ENCODE results near the gene FBXO27. TPM values are rescaled to one million over a fixed set of nuclear protein-coding genes. Genes with fewer than 3 reads are reported as not detected.

FBXO27 gene
- total and polyA plus RNA-seq, 8 donors, result 3.3 to 11.9 (median 4.0) TPM

GRCh38 chr19:38974624-38975213, 57.6 kb downstream of the FBXO27 start:
- intact Hi-C loops (cut with DNase I), result no loop called here
- no peak for TF ChIP-seq CTCF (IDR thresholded peaks at IDR 0.05)
- Histone ChIP-seq H3K27ac (peak overlapping the region; percentile 63 to 86), H3K36me3 (no peaks in the 10 kb centered on the region), H3K4me1 (peaks cover 4 to 9% of the 10 kb centered on the region in 2 donors), H3K9me3 (no peaks in the 10 kb centered on the region), H3K27me3 (peaks cover 0 to 27% of the 10 kb centered on the region in 2 donors), H3K4me3 (peak overlapping the region; percentile 54 to 57)
- DNase-seq (peak in 1 of 4 donors; percentile 45), ATAC-seq (no peak)

Other genes with a start within 250 kb of the FBXO27 start
- gene LGALS7B, start 243.3 kb downstream of the FBXO27 start, total RNA-seq, result not detected
- 1 to 10 TPM in 4 of 6 donors, under 1 TPM in 2; 0.49 to 2.0 (median 1.4) TPM for gene LGALS7B, start 243.3 kb downstream of the FBXO27 start, polyA plus RNA-seq (ENCODE audit: insufficient read length in 6 of 6)
- gene LGALS4, start 219.6 kb downstream of the FBXO27 start, total RNA-seq, result 1 to 10 TPM in 1 of 2 donors, under 1 TPM in 1; 0.64 to 1.5 TPM
- gene LGALS4, start 219.6 kb downstream of the FBXO27 start, polyA plus RNA-seq (ENCODE audit: insufficient read length in 6 of 6), result 1 to 10 TPM; 1.0 to 3.4 (median 1.9) TPM
- 100 to 1,000 TPM; 154 to 185 TPM for gene ECH1, start 200.8 kb downstream of the FBXO27 start, total RNA-seq
- 100 to 1,000 TPM; 108 to 134 (median 116) TPM for gene ECH1, start 200.8 kb downstream of the FBXO27 start, polyA plus RNA-seq (ENCODE audit: insufficient read length in 6 of 6)
- 100 to 1,000 TPM; 252 to 321 TPM for gene HNRNPL, start 182.6 kb downstream of the FBXO27 start, total RNA-seq
- 100 to 1,000 TPM; 384 to 470 (median 450) TPM for gene HNRNPL, start 182.6 kb downstream of the FBXO27 start, polyA plus RNA-seq (ENCODE audit: insufficient read length in 6 of 6)
- 10 to 100 TPM in 1 of 2 donors, 1 to 10 TPM in 1; 8.6 to 10.8 TPM for gene RINL, start 154.3 kb downstream of the FBXO27 start, total RNA-seq
- 10 to 100 TPM in 1 of 6 donors, 1 to 10 TPM in 5; 7.2 to 12.0 (median 8.0) TPM for gene RINL, start 154.3 kb downstream of the FBXO27 start, polyA plus RNA-seq (ENCODE audit: insufficient read length in 6 of 6)
- 10 to 100 TPM; 52.1 to 53.9 TPM for gene SIRT2, start 132.9 kb downstream of the FBXO27 start, total RNA-seq
- gene SIRT2, start 132.9 kb downstream of the FBXO27 start, polyA plus RNA-seq (ENCODE audit: insufficient read length in 6 of 6), result 10 to 100 TPM; 49.2 to 56.1 (median 52.6) TPM
- 10 to 100 TPM; 19.7 to 34.2 TPM for gene NFKBIB, start 132.6 kb downstream of the FBXO27 start, total RNA-seq
- 1 to 10 TPM; 5.1 to 8.2 (median 6.3) TPM for gene NFKBIB, start 132.6 kb downstream of the FBXO27 start, polyA plus RNA-seq (ENCODE audit: insufficient read length in 6 of 6)
- not detected for gene CCER2, start 120.4 kb downstream of the FBXO27 start, total RNA-seq
- gene CCER2, start 120.4 kb downstream of the FBXO27 start, polyA plus RNA-seq (ENCODE audit: insufficient read length in 6 of 6), result under 1 TPM; 0.25 to 0.87 (median 0.67) TPM
- gene SARS2, start 101.8 kb downstream of the FBXO27 start, total RNA-seq, result 10 to 100 TPM; 15.4 to 24.3 TPM
- 10 to 100 TPM; 32.6 to 43.8 (median 37.1) TPM for gene SARS2, start 101.8 kb downstream of the FBXO27 start, polyA plus RNA-seq (ENCODE audit: insufficient read length in 6 of 6)
- gene MRPS12, start 101.6 kb downstream of the FBXO27 start, total RNA-seq, result 10 to 100 TPM; 26.6 to 39.8 TPM
- gene MRPS12, start 101.6 kb downstream of the FBXO27 start, polyA plus RNA-seq (ENCODE audit: insufficient read length in 6 of 6), result 10 to 100 TPM; 11.8 to 18.3 (median 15.4) TPM
- 10 to 100 TPM in 1 of 2 donors, 1 to 10 TPM in 1; 7.1 to 10.4 TPM for gene FBXO17, start 56.8 kb downstream of the FBXO27 start, total RNA-seq
- 10 to 100 TPM; 40.0 to 50.3 (median 44.8) TPM for gene FBXO17, start 56.8 kb downstream of the FBXO27 start, polyA plus RNA-seq (ENCODE audit: insufficient read length in 6 of 6)
- gene ACP7, start 51.8 kb upstream of the FBXO27 start, total RNA-seq, result not detected
- gene ACP7, start 51.8 kb upstream of the FBXO27 start, polyA plus RNA-seq (ENCODE audit: insufficient read length in 6 of 6), result under 1 TPM; 0.13 to 0.23 (median 0.18) TPM
- gene PAK4, start 93.2 kb upstream of the FBXO27 start, total RNA-seq, result 10 to 100 TPM; 43.9 to 46.0 TPM
- gene PAK4, start 93.2 kb upstream of the FBXO27 start, polyA plus RNA-seq (ENCODE audit: insufficient read length in 6 of 6), result 10 to 100 TPM; 40.9 to 62.3 (median 54.3) TPM
- gene NCCRP1, start 164.4 kb upstream of the FBXO27 start, total RNA-seq, result not detected
- under 1 TPM; 0.17 to 0.30 (median 0.22) TPM for gene NCCRP1, start 164.4 kb upstream of the FBXO27 start, polyA plus RNA-seq (ENCODE audit: insufficient read length in 6 of 6)
- gene SYCN, start 171.7 kb upstream of the FBXO27 start, total RNA-seq, result not detected
- gene SYCN, start 171.7 kb upstream of the FBXO27 start, polyA plus RNA-seq (ENCODE audit: insufficient read length in 6 of 6), result not detected
- not detected for gene IFNL3, start 212.5 kb upstream of the FBXO27 start, total RNA-seq
- gene IFNL3, start 212.5 kb upstream of the FBXO27 start, polyA plus RNA-seq (ENCODE audit: insufficient read length in 6 of 6), result not detected
- not detected for gene IFNL4, start 216.3 kb upstream of the FBXO27 start, total RNA-seq
- not detected for gene IFNL4, start 216.3 kb upstream of the FBXO27 start, polyA plus RNA-seq (ENCODE audit: insufficient read length in 6 of 6)
- gene IFNL2, start 235.8 kb upstream of the FBXO27 start, total RNA-seq, result not detected
- not detected for gene IFNL2, start 235.8 kb upstream of the FBXO27 start, polyA plus RNA-seq (ENCODE audit: insufficient read length in 6 of 6)